ENCODE results near the gene F2R.

F2R gene

DNA sequence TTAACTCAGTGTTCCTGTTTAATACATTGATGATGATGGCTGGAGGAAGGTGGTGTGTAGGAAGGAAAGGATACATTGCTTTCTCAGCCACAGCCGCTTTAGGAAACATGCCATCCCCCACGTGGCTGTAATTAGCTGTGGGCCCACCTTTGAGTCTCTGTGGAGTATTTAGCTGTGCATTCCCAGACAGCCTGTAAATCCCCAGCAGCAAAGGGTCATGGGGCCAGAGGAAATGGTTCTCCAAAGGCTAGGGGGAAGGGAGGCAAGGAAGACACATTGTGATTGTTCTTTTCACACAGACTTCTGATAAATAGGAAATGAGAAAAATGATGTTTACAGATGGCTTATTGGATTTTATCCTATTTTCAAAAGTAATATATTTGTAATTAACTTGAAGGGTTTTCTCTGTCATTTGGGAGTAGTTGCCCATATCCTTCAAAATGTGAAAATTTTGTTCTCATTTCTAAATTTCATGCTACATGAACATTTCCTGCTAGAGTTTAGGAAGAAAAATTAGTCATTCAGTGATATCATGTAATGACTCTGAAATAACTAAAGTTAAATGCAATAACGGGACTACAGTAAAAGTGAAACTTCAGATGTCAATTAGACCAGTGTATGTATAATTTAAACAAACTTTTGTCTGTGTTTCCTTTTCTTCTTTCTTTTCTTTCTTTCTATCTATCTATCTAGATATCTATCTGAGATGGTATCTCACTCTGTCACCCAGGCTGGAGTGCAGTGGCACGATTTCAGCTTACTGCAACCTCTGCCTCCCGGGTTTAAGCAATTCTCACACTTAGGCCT, 24.3 kb upstream of the F2R start:
- DNase-seq (ENCODE audit: low read depth): no peak
- TF ChIP-seq MYC (IDR thresholded peaks at IDR 0.05; ENCODE audit: low read depth, low read length) (no peak), POLR2A (IDR thresholded peaks at IDR 0.05; ENCODE audit: extremely low read depth, insufficient read length) (no peak)
- TF ChIP-seq, protein P1, sequence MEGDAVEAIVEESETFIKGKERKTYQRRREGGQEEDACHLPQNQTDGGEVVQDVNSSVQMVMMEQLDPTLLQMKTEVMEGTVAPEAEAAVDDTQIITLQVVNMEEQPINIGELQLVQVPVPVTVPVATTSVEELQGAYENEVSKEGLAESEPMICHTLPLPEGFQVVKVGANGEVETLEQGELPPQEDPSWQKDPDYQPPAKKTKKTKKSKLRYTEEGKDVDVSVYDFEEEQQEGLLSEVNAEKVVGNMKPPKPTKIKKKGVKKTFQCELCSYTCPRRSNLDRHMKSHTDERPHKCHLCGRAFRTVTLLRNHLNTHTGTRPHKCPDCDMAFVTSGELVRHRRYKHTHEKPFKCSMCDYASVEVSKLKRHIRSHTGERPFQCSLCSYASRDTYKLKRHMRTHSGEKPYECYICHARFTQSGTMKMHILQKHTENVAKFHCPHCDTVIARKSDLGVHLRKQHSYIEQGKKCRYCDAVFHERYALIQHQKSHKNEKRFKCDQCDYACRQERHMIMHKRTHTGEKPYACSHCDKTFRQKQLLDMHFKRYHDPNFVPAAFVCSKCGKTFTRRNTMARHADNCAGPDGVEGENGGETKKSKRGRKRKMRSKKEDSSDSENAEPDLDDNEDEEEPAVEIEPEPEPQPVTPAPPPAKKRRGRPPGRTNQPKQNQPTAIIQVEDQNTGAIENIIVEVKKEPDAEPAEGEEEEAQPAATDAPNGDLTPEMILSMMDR (IDR thresholded peaks at IDR 0.05; ENCODE audit: low read depth, low read length): no peak
- TF ChIP-seq, protein P2, sequence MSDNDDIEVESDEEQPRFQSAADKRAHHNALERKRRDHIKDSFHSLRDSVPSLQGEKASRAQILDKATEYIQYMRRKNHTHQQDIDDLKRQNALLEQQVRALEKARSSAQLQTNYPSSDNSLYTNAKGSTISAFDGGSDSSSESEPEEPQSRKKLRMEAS (IDR thresholded peaks at IDR 0.05; ENCODE audit: low read depth, low read length): no peak
- no peak overlapping the region for H3K4me3 ChIP-seq (ENCODE audit: low read depth, low read length)

DNA sequence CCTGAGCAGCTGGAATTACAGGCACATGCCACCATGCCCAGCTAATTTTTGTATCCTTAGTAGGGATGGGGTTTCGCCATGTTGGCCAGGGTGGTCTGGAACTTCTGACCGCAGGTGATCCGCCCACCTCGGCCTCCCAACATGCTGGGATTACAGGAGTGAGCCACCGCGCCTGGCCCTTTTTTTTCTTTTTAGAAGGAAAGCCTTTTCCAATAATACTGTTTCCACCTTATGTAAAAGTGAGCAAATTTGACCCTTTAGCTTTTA, 23.7 kb upstream of the F2R start:
- no peak for DNase-seq (ENCODE audit: low read depth)
- TF ChIP-seq, protein P2 (IDR thresholded peaks at IDR 0.05; ENCODE audit: low read depth, low read length): no peak
- no peak for TF ChIP-seq POLR2A (IDR thresholded peaks at IDR 0.05; ENCODE audit: extremely low read depth, insufficient read length)
- TF ChIP-seq, protein P1 (IDR thresholded peaks at IDR 0.05; ENCODE audit: low read depth, low read length): no peak
- no peak for TF ChIP-seq MYC (IDR thresholded peaks at IDR 0.05; ENCODE audit: low read depth, low read length)
- no peak overlapping the region for H3K4me3 ChIP-seq (ENCODE audit: low read depth, low read length)

DNA sequence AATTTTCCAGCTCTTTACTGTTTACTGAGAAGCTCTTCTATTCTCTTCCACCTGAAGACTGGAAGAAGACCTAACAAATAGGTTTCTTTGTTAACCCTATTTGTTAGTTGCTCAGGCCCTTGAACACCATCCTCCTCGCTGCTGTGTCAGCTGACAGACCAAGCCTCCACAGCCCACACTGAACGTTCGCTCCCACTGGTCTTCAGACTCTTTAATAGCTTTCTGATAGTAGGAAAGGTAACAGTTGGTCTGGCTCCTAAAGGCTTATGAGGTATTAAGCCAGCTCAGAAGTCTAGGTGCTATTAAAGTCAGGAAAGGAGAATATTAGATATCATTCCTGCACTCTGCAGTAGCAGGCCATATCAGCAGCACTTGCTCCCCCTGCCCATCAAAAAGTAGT, 23.3 kb upstream of the F2R start:
- TF ChIP-seq MYC (IDR thresholded peaks at IDR 0.05; ENCODE audit: low read depth, low read length) (no peak), POLR2A (IDR thresholded peaks at IDR 0.05; ENCODE audit: extremely low read depth, insufficient read length) (no peak)
- TF ChIP-seq, protein P1 (IDR thresholded peaks at IDR 0.05; ENCODE audit: low read depth, low read length): no peak
- TF ChIP-seq, protein P2 (IDR thresholded peaks at IDR 0.05; ENCODE audit: low read depth, low read length): no peak
- DNase-seq (ENCODE audit: low read depth): no peak
- H3K4me3 ChIP-seq (ENCODE audit: low read depth, low read length): no peak overlapping the region

DNA sequence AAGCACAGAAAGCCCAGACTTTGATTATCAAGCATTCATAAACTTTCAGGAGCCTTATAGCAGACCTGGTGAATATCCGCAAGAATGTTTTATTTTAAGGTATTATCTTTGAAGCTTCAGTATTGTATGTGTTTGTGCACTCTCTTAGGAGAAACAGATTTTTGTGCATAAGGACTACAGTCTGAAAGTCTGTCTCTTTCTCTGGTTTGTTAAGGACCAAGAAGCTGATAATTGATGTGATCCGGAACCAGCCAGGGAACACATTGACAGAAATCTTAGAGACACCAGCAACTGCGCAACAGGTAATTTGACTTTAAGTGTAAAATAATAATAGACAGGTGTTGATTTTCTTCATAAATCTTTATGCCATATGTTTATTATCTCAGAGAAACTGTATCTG, 22.8 kb upstream of the F2R start:
- TF ChIP-seq POLR2A (IDR thresholded peaks at IDR 0.05; ENCODE audit: extremely low read depth, insufficient read length) (no peak), MYC (IDR thresholded peaks at IDR 0.05; ENCODE audit: low read depth, low read length) (no peak)
- H3K4me3 ChIP-seq (ENCODE audit: low read depth, low read length): no peak overlapping the region
- no peak for DNase-seq (ENCODE audit: low read depth)

DNA sequence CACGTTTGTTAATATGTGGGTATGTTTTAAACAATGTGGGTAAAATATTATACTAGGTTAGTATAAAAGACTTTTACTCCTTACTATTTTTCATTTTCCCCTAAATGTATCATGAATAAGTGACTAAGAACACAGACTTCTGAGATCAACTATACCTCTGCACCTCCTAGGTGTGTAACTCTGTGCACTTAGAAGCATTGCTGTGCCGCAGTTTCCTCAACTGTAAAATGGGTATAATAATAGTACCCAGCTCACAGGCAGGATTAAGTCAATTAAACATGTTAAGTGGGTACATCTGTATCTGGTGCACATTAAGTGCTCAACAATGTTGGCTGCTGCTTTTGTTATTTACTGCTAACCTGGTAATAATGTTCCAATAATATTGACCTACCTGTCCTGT, 21.6 kb upstream of the F2R start:
- TF ChIP-seq, protein P2 (IDR thresholded peaks at IDR 0.05; ENCODE audit: low read depth, low read length): no peak
- no peak for TF ChIP-seq POLR2A (IDR thresholded peaks at IDR 0.05; ENCODE audit: extremely low read depth, insufficient read length)
- TF ChIP-seq MYC (IDR thresholded peaks at IDR 0.05; ENCODE audit: low read depth, low read length): no peak
- TF ChIP-seq, protein P1 (IDR thresholded peaks at IDR 0.05; ENCODE audit: low read depth, low read length): no peak
- H3K4me3 ChIP-seq (ENCODE audit: low read depth, low read length): no peak overlapping the region
- DNase-seq (ENCODE audit: low read depth): no peak

DNA sequence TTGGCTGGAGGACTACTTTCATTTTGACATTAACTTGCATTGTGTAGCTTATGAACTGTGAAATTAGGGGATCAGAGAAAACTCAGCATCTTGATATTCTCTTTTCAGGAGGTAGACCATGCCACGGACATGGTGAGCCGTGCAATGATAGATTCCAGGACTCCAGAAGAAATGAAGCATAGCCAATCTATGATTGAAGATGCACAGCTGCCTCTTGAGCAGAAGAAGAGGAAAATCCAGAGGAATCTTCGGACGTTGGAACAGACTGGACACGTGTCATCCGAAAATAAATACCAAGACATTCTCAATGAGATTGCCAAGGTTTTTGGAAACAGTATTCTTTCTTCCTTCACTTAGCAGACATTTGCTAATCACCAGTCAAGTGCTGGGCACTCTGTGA, 20.6 kb upstream of the F2R start:
- H3K4me3 ChIP-seq (ENCODE audit: low read depth, low read length): no peak overlapping the region

More for the DNA sequence above, 20.6 kb upstream of the F2R start:
- no peak for DNase-seq (ENCODE audit: low read depth)
- TF ChIP-seq, protein P1 (IDR thresholded peaks at IDR 0.05; ENCODE audit: low read depth, low read length): no peak
- TF ChIP-seq, protein P2 (IDR thresholded peaks at IDR 0.05; ENCODE audit: low read depth, low read length): no peak
- TF ChIP-seq MYC (IDR thresholded peaks at IDR 0.05; ENCODE audit: low read depth, low read length) (no peak), POLR2A (IDR thresholded peaks at IDR 0.05; ENCODE audit: extremely low read depth, insufficient read length) (no peak)

All from NB4 (cell line).